ENCODE results near the gene TRHDE.

- TF ChIP-seq, protein P1, sequence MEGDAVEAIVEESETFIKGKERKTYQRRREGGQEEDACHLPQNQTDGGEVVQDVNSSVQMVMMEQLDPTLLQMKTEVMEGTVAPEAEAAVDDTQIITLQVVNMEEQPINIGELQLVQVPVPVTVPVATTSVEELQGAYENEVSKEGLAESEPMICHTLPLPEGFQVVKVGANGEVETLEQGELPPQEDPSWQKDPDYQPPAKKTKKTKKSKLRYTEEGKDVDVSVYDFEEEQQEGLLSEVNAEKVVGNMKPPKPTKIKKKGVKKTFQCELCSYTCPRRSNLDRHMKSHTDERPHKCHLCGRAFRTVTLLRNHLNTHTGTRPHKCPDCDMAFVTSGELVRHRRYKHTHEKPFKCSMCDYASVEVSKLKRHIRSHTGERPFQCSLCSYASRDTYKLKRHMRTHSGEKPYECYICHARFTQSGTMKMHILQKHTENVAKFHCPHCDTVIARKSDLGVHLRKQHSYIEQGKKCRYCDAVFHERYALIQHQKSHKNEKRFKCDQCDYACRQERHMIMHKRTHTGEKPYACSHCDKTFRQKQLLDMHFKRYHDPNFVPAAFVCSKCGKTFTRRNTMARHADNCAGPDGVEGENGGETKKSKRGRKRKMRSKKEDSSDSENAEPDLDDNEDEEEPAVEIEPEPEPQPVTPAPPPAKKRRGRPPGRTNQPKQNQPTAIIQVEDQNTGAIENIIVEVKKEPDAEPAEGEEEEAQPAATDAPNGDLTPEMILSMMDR (optimal IDR thresholded peaks at IDR 0.05 in 1 of 3, IDR thresholded peaks at IDR 0.05 in 1 of 3, conservative IDR thresholded peaks at IDR 0.05 in 1 of 3; ENCODE audit: extremely low read depth in 1 of 3, insufficient read depth in 2 of 3, low read length in 3 of 3): no peak
- no peak for TF ChIP-seq EZH2 (IDR thresholded peaks at IDR 0.05; ENCODE audit: low read length)
Measured at GRCh38 chr12:72270961-72271360, 1.2 kb upstream of the TRHDE start.
